NCI-H460 (cell line): ENCODE data around the gene CARNS1. TPM values are rescaled to one million over a fixed set of nuclear protein-coding genes. Genes with fewer than 3 reads are reported as not detected.
"Not testable (repeated sequence)": the region's sequence is repeated elsewhere in the genome, so short reads cannot be mapped to it uniquely, and the experiment has no call there.

Experiments used
- DNase-seq: peaks from one replicate; pipeline ENCODE4 v3.0.0-alpha.2; 2016; ENCODE audit warnings: low read depth; ENCODE audit errors: extremely low read depth
- total RNA-seq: library from RNA; depleted of rRNA; stranded (reverse); fragments of >200 nt; shearing (Covaris generic); gene quantifications from 2 replicates; pipeline ENCODE4 v1.2.3, GENCODE V29; 2014

CARNS1 gene
- total RNA-seq, 1 experiment from 2014 or later: 0.12 TPM

DNA sequence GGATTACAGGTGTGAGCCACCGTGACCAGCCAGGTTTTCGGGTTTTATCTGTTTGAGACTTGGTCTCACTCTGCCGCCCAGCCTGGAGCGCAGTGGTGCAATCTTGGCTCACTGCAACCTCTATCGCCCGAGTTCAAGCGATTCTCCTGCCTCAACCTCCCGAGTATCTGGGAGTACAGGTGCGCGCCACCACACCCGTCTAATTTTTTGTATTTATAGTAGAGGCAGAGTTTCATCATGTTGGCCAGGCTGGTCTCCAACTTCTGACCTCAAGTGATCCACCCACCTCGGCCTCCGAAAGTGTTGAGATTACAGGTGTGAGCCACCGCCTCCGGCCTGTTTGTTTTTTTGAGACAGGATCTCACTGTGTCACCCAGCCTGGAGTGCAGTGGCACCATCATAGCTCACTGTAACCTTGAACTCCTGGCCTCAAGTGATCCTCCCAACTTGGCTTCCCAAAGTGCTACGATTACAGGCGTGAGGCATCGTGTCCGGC, 11.9 kb downstream of the CARNS1 start:
- not testable (repeated sequence) for DNase-seq

DNA sequence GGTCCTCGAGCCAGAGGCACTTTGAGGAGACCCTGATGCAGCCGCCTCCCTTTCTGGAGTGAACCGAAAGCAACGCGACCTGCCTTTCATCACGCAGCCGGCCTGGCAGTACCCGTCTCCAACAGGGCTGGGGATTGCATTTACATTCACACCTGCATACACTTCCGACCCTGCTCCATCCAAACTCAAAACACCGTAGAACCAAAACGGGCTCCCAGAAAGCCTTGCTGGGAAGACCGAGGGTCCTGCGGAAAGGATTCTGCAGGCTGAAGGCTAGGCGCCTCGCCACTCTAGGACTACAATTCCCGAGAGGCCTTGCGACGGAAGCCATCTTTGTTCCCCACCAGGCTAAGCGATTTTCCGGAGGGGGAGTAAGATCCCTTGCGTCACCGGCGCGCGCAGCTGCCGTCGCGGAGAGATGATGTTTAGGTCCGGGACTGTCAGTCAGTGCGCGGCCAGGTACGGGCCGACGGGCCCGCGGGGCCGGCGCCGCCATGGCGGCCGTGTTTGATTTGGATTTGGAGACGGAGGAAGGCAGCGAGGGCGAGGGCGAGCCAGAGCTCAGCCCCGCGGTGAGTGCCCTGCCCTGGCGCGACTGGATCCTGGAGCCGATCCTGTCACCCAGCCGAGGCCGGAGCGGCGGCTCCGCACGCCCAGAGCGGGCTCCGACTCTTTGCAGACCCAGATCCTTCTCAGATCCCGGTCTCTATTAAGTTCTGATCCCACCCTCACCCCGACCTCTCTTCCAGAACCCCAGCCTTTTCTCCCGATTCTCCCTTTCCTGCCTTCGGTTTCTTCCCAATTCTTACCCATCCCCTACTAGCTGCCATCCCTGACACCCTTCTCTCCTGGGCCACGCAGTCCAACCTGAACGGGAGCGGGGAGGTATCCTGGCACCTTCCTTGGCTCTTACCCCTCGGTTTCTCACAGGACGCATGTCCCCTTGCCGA, 12.8 kb downstream of the CARNS1 start, which contains the start of gene RPS6KB2:
RPS6KB2 (plus strand) TSS at position 443 of the 950 bp plus-strand sequence; CDS start at position 495, 52 bp downstream.
- peak; percentile 93 for DNase-seq

DNA sequence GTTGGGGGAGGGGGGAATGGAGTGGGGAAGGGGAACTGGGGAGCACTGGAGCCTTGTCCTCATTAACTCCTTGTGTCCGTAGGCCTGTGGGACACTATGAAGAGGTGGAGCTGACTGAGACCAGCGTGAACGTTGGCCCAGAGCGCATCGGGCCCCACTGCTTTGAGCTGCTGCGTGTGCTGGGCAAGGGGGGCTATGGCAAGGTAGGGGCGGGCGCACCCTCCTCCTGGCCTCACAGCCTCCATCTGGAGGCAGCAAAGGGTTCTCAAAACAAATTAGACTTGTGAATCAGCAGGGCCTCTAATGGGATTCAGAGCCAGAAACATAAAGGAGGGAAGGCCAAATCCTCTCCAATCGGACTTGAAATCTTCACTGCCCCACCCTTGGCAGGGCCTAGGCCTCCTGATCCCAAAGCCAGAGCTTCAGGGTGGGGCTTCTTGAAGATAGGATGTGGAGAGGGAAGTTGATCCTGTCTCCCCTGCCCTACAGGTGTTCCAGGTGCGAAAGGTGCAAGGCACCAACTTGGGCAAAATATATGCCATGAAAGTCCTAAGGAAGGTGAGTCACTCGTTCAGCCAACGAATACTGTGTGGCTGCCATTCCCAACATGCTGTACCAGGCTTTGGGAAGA, 13.7 kb downstream of the CARNS1 start:
- no peak for DNase-seq

DNA sequence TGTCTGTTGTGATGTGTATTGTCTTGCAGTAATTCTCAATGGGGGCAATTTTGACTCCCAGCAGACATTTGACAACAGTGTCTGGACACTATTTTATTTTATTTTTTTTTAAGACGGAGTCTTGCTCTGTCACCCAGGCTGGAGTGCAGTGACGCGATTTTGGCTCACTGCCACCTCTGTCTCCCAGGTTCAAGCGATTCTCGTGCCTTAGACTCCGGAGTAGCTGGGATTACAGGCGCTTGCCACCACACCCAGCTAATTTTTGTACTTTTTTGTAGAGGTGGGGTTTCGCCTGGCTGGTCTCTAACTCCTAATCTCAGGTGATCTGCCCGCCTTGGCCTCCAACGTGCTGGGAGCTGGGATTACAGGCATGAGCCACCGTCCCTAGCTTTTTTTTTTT, 14.2 kb downstream of the CARNS1 start:
- DNase-seq: no peak

DNA sequence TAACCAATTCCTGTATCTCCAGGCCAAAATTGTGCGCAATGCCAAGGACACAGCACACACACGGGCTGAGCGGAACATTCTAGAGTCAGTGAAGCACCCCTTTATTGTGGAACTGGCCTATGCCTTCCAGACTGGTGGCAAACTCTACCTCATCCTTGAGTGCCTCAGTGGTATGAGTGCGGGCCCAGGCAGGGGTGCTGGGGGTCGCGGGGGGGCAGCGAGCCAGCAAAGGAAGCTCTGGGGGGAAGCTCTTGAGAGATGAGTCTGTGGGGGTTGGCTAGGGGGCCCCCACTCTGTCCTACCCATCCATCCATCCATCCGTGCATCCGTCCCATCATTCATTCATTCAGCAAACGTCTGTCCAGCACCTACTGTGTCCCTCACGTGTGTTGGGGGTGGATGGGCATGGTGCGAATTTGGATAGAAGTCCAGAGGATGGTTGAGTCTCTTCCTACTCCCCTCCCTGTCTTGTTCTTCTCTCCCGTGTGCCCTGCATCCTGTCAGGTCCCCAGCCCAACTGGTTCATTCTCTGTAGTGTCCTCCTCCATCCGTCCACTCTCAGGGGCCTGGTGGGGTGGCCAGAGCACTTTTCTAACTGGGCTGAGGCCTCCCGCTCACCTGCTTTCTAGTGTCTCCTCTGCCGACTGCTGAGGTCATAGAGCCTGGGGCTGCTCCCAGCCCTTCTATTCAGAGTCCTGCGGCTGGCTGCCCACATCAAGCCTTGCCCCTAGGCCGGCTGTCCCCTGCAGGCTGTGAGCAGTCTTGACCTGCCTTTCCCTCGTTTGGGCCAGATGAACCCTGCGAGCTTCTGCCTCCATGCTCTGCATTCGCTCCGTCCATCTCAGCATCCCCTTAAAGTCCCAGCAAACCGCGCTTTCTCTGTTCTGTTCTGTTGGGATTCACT, 16.1 kb downstream of the CARNS1 start:
- no peak for DNase-seq

DNA sequence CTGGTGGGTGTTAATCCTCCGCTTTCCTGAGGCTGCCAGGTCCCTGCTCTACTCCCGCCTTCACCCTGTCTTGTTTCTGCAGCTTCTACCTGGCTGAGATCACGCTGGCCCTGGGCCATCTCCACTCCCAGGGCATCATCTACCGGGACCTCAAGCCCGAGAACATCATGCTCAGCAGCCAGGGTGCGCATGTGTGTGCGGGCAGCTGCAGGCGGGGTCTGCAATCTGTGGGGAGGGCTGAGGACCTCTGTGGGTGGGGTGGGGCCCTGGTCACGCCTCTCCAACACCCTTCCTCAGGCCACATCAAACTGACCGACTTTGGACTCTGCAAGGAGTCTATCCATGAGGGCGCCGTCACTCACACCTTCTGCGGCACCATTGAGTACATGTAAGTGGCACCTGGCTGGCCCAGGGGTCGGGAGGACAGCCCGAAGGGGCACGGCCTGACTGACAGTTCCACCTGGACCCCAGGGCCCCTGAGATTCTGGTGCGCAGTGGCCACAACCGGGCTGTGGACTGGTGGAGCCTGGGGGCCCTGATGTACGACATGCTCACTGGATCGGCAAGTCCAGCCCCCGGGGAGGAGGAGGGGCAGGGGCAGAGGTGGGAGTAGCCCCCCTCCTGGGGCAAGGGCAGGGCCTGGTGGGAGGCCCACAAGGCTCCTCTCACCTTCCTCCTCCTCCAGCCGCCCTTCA, 17.3 kb downstream of the CARNS1 start:
- no peak for DNase-seq

DNA sequence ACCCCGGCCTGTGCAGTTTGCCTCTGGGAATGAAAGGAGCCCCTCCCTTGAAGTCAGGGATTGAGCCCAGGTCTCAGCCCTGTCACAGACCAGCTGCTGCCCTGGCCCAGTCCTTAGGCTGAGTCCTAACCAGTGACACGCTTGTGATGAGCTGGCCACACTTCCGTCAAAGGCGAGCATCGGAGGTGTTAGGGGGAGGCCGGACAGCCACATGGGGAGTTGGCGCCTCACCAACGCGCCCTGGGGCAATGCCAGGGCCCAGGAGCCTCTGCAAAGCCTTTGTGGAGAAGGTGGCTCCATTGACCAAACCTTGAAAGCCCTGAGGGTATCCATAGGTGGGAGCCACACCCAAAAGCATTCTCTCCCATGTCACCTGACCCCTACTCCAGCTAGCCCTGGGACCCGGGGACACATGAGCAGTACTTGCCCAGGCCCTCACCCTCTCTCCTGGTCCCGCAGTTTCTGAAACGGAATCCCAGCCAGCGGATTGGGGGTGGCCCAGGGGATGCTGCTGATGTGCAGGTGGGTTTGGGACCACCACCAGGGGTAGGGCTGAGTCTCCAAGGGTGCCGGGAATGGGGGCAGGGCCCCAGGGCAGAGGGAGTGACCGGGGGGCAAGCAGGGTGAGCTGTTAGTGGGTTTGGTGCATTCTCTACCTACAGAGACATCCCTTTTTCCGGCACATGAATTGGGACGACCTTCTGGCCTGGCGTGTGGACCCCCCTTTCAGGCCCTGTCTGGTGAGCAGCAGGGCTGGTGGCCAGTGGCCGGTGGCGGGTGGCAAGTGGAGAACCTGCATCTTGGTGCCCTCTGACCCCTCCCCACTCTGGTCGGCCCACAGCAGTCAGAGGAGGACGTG, 18.3 kb downstream of the CARNS1 start:
- no peak for DNase-seq

DNA sequence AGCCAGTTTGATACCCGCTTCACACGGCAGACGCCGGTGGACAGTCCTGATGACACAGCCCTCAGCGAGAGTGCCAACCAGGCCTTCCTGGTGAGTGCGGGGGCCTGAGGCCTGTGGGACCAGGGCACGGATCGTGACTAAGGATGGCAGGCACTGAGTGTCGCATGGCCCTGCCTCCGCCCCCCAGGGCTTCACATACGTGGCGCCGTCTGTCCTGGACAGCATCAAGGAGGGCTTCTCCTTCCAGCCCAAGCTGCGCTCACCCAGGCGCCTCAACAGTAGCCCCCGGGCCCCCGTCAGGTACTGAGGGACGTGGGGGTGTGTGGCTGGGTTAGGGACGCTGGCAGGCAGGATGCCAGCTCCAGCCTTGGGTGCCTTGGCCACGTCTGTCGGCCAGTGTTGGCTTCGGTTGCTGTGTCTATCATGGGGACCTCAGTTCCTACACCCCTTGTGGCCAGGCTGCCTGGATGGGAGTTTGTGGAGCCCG, 19.0 kb downstream of the CARNS1 start:
- DNase-seq: no peak

DNA sequence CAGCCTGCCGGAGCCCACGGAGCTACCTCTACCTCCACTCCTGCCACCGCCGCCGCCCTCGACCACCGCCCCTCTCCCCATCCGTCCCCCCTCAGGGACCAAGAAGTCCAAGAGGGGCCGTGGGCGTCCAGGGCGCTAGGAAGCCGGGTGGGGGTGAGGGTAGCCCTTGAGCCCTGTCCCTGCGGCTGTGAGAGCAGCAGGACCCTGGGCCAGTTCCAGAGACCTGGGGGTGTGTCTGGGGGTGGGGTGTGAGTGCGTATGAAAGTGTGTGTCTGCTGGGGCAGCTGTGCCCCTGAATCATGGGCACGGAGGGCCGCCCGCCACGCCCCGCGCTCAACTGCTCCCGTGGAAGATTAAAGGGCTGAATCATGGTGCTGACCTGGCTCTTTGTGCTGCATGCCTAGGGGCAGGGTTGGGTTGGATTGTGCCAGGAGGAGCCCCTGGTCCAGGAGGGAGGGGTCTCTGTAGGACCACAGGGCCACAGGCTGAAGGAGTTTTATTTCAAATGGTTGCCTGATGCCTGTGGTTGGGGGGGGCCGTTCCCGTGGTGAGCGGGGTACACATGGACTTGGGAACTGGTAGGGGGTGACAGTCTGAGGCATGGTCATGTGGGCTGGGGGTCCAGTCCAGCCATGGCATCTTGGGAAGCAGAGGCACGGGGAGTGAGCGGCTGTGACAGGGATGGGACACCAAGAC, 19.7 kb downstream of the CARNS1 start:
- no peak for DNase-seq

DNA sequence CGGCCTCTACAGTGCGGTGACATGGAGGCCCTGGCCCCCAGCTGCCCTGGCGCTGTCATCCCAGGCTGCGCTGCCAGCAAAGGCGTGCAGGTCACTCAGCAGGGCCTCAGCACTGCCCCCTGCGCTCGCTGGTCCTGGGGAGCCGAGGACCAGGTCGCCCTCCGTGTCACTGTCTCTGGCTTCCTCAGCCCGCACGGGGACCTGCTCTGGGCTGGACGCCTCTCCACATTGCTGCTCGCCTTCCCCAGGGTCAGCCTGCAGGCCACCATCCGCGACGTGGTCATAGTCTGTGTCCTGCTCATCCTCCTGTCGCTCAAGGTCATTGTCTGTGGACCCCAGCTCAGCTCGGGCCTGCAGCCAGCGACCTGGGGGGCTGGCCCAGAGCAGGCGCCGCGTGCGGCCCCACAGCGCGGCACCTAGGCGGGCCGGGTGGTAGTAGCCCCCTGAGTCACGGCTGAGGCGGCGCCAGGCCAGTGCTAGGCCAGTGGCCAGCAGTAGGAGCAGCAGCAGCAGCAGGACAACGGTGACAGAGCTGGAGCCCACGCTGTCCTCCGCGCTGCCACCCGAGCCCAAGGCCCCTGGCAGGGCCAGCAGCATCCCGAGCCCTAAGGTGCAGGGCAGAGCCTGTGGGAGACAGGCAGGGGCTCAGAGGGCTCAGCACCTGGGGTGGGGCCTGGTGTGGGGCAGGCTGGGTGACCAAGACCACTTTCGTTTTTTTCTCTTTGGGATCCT, 20.4 kb downstream of the CARNS1 start:
- DNase-seq: no peak

DNA sequence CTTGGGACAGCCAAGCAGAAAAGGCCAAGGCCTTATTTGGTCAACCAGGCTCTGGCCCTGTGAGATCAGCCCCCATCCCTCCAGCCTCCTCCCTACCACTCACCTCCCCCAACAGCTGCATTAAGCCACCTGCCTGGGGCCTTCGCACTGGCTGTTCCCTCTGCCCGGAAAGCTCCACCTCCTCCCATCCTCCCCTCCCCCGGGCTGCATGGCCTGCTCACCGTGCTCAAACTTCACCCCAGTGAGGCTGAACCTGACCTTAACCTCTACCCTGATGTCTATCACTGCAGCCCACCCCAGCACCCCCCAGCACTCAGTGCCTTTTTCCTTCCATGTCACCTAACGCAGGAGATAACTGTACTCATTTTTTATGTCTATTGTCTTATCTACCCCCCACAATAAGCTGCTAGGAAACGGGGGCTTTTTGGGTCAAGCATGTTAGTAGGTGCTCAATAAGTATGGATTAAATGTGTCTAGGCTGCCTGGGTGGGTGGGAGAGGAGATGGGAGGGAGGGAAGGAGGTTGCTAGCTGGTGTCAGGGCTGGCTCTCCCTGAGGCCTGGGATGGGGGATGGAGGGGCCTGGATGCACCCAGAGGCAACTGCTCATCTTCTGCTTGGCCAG, 21.1 kb downstream of the CARNS1 start:
- DNase-seq: no peak

DNA sequence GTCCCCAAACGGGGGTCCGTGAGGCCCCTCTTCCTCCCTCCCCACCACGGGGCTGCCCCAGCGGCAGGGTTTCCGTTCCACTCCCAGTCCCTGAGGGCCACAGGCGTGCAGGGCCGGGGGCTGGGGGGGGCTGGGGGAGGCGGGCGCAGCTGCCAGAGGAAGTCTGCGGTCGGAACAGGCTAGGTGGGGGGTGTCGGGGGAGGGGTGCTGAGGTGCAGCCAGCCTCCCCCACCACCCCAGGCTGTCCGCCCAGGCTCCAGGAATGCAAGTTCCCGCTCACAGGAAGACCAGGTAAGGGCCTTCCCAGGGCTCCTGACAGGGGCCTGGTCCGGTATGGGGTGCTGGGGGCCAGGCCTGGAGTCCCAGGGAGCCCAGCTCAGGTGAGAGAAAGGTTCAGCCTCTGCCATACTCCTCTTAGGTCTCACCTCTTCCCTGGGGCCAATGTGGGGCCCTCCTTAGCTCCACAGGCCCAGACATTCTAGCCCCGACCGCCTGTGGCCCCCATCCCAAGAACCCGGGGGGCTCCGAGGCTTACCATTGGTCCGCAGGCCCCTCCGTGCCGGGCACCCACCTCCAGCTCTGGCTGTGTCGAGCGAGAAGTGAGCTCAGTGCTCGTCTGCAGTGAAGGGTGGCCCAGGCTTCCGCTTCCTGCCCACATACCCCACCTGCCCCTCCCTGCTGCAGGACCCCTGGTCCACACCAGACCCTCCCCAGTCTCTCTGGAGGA, 21.8 kb downstream of the CARNS1 start, which contains the start of gene PTPRCAP:
PTPRCAP (minus strand) TSS at position 601 of the 727 bp plus-strand sequence; CDS start at position 538, 63 bp downstream.
- DNase-seq: no peak

DNA sequence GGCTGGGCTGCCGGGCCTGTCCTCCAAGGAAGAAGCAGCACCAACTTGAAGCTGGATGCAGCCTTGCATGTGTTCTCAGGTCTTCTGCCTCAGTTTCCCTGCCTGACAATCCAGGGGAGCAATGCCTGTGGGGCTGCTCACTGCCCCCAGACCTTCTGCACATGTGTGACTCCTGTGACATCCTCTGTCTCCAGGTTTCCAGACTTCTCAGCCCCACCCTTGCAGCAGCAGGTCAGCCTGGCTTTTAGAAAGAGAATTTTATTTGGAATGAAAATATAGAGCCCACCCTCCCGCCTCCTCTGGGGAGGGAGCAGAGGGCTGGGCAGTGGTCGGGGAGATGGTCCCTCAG, 22.3 kb downstream of the CARNS1 start:
- DNase-seq: no peak

DNA sequence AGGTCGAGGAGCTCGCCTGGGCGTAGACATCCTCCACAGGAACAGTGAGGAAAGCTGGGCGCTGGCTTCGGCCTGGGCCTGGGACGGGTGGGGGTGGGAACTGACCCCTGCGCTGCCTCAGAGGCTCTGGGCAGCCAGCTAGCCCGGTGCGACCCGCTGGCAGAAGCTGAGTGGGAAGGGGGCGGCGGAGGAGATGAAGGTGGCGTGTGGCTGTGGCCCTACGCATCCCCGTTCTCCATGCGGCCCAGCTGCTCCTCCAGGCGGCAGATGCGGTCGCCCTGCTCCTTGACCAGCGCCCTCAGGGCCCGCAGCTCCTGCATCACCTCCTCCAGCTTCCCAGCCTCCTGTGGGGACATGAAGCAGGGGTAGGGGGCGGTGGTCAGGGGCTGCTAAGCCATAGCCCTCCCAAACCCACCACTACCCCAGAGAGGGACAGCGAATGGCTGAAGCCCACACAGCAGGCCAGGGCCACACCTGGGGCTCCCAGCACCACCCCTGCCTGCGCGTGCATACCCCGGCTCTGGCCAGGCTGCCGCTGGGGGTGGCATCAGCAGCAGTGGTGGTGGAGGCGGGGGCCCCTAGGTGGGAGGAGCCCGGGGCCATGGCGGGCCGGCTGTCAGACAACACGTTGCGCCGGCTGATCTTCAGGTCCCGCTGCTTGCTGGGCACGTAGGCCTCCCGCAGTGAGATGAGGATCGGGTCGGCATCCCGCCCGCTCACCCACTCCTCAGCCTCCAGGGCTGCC, 22.9 kb downstream of the CARNS1 start:
- no peak for DNase-seq

DNA sequence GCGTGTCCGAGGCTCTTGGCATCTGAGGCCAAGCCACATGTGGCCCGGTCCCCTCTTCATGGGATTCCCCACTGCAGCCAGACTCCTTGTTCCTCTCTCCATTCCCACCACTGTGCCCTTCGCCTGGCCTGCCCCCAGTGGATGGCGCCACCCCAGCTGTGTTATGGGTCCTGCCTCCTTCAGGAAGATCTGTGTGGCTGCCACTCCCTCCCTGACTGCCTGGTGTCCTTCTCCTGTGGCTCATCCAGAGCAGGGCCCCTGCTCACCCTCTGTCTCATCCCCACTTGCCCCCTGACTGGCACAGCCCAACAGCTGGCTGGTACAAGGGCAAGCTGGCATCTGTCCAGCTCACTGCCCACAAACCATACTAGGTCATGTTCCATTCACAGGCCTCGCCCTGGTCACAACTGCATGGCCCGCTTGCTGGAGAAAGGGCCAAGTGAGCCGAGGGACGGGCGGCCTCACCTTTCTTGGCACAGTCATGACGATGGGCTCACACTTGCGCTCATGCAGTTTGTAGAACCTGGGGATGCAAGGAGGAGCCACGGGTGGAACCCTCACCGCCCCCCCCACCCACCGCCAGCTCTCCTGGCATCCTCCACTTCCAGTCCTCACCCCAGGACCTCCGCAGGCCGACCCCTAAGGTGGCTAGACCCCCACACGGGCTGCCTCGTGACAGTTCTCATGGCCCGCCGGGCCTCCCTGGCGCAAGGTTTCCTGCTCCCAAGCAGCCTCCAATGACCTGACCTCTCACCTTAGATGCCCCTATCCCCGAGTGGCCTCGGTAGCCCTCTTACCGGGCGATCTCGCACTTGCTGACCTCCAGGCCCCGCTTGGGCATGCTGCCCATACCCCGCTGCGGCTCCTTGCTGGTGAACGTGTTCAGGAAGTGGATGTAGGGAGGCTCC, 24.1 kb downstream of the CARNS1 start:
- no peak for DNase-seq
